Neural progenitor cell (in vitro differentiated cells): ENCODE measurements around the gene AHCY.
"Not testable (repeated sequence)": the region's sequence is repeated elsewhere in the genome, so short reads cannot be mapped to it uniquely, and the experiment has no call there.

Source experiments
- EZH2 ChIP-seq: fragments of 200-600 bp; sonication (generic); IDR thresholded peaks from 2 replicates; pipeline ENCODE4 v1.6.1; 2017; ENCODE audit warnings: antibody characterized with exemption, mild to moderate bottlenecking, moderate library complexity
- TF ChIP-seq, protein P1 (sequence below): fragments of 200-600 bp; sonication (generic); IDR thresholded peaks from 2 replicates; pipeline ENCODE4 v1.5.1; 2017; ENCODE audit warnings: antibody characterized with exemption, mild to moderate bottlenecking

- TF ChIP-seq, protein P1, sequence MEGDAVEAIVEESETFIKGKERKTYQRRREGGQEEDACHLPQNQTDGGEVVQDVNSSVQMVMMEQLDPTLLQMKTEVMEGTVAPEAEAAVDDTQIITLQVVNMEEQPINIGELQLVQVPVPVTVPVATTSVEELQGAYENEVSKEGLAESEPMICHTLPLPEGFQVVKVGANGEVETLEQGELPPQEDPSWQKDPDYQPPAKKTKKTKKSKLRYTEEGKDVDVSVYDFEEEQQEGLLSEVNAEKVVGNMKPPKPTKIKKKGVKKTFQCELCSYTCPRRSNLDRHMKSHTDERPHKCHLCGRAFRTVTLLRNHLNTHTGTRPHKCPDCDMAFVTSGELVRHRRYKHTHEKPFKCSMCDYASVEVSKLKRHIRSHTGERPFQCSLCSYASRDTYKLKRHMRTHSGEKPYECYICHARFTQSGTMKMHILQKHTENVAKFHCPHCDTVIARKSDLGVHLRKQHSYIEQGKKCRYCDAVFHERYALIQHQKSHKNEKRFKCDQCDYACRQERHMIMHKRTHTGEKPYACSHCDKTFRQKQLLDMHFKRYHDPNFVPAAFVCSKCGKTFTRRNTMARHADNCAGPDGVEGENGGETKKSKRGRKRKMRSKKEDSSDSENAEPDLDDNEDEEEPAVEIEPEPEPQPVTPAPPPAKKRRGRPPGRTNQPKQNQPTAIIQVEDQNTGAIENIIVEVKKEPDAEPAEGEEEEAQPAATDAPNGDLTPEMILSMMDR = not testable (repeated sequence)
- TF ChIP-seq EZH2 = not testable (repeated sequence)
Measured at GRCh38 chr20:34346533-34346865, 43.3 kb upstream of the AHCY start.
